Lower leg skin (tissue), 4 donors: Measurements from ENCODE around the gene MRPL23. TPM values are rescaled to one million over a fixed set of nuclear protein-coding genes. Genes with fewer than 3 reads are reported as not detected.

Source experiments
- DNase-seq, 2 donors: peaks; one replicate each; pipeline ENCODE4 v3.0.0-alpha.2; 2019; ENCODE audit warnings: low spot score in 2 of 2
- H3K4me3 ChIP-seq: fragments of 200-600 bp; sonication (generic); 2 replicates; pipeline ENCODE4 v1.5.1; 2017; ENCODE audit warnings: mild to moderate bottlenecking, low read depth; ENCODE audit not compliant: poor library complexity, severe bottlenecking
- CTCF ChIP-seq, 3 donors: fragments of 450-650 bp; IDR thresholded peaks; one replicate each; pipeline ENCODE4 v1.5.1; 2016; ENCODE audit warnings: antibody characterized with exemption in 3 of 3, mild to moderate bottlenecking in 3 of 3, moderate library complexity in 2 of 3
- POLR2A ChIP-seq, 2 donors: fragments of 450-650 bp; IDR thresholded peaks; one replicate each; pipeline ENCODE4 v1.6.1; 2016 to 2017; ENCODE audit warnings: antibody characterized with exemption in 2 of 2, mild to moderate bottlenecking in 1 of 2, moderate library complexity in 1 of 2
- WGBS, 2 donors: methylation state at CpG; one replicate each; pipeline ENCODE4 v1.1.5; 2018; 5-methylcytosine and 5-hydroxymethylcytosine counted together
- intact Hi-C: fragments of 100-400 bp; cut with DNase I; formaldehyde crosslinking; loops from one replicate; pipeline ENCODE4 v1.15.0; 2023; ENCODE audit warnings: low total_unique reads
- total RNA-seq, 4 donors: library from RNA; depleted of rRNA; stranded (reverse); fragments of >200 nt; gene quantifications; one replicate each; pipeline ENCODE4 v1.1.0, GENCODE V29; 2016

Gene MRPL23
- total RNA-seq, 4 donors from 2014 or later: 169 to 227 (median 216) TPM

GRCh38 chr11:1952806-1953482, 5.8 kb downstream of the MRPL23 start:
- peak in 1 of 2 donors; percentile 13 for DNase-seq
- no CpG with 5 or more reads among the region's 29 CpGs for WGBS, 2 donors
- intact Hi-C loops: no loop called here
- no peak overlapping the region for H3K4me3 ChIP-seq
- TF ChIP-seq CTCF (IDR thresholded peaks at IDR 0.05) (no peak), POLR2A (IDR thresholded peaks at IDR 0.05) (no peak)

- TF ChIP-seq POLR2A (IDR thresholded peaks at IDR 0.05) (no peak), CTCF (IDR thresholded peaks at IDR 0.05) (no peak)
- DNase-seq: peak in 1 of 2 donors; percentile 25
- intact Hi-C loops: no loop called here
- 87% methylated on average over 3 of the region's 23 CpGs; no CpG with 5 or more reads in 1 of the 2 donors for WGBS, 2 donors
- H3K4me3 ChIP-seq: no peak overlapping the region
These were observed 6.5 kb downstream of the MRPL23 start for GRCh38 chr11:1953489-1954266.

DNA sequence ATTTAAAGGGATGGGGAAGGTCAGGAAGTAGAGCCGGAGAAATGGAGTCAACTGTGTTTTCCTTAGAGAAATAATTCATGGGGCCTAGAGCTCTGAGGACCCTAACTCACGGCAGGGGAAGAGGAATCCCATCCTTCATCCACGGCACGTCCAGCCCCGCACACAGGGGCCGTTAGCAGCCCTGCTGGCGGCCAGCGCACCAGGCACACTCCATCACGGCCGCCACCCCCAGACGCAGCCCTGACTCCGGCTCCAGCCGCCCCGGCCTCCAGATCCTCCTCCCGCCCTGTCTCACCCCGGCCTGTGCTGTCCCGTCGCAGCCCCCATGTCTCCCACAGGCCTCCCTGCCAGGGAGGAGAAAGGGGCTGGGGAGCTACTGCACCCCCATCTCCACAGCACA, 11.2 kb downstream of the MRPL23 start:
- intact Hi-C loops: no loop called here
- no CpG with 5 or more reads among the region's 18 CpGs for WGBS, 2 donors
- DNase-seq: no peak
- H3K4me3 ChIP-seq: no peak overlapping the region
- TF ChIP-seq CTCF (IDR thresholded peaks at IDR 0.05) (no peak), POLR2A (IDR thresholded peaks at IDR 0.05) (no peak)

GRCh38 chr11:1959786-1960185, 12.7 kb downstream of the MRPL23 start:
- 88% methylated on average over 6 of the region's 17 CpGs; no CpG with 5 or more reads in 1 of the 2 donors for WGBS, 2 donors
- intact Hi-C loops: no loop called here
- no peak overlapping the region for H3K4me3 ChIP-seq
- no peak for TF ChIP-seq POLR2A (IDR thresholded peaks at IDR 0.05)
- TF ChIP-seq CTCF (IDR thresholded peaks at IDR 0.05): no peak
- DNase-seq: peak in 1 of 2 donors; percentile 37

DNA sequence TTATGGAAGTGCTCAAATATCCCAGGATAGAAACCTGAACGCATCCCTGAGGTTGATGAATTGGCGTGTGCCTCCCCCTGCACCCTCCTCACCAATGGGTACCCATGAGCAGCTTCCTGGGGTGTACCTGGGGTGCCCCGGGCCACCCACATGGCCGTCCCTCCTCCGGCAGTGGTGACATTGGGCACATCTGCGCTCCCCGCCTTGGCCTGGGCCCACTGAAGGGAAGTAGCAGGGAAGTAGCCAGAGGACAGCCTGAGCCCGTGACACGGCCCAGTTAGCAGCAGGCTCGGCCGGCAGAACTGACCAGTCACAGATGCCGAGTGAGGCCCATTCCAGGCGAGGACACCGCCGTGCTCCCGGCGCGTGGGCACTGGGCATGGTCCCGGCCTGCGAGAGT, 16.7 kb downstream of the MRPL23 start:
- no peak overlapping the region for H3K4me3 ChIP-seq
- intact Hi-C loops: no loop called here
- TF ChIP-seq CTCF (IDR thresholded peaks at IDR 0.05) (no peak), POLR2A (IDR thresholded peaks at IDR 0.05) (no peak)
- DNase-seq: peak in 1 of 2 donors; percentile 61
- no CpG with 5 or more reads among the region's 20 CpGs for WGBS, 2 donors
